ENCODE results near the gene PCDHAC1.
"Not testable (repeated sequence)": the region's sequence is repeated elsewhere in the genome, so short reads cannot be mapped to it uniquely, and the experiment has no call there.

PCDHAC1 gene

GRCh38 chr5:140925806-140926442 lies at the start of gene PCDHAC1:
TSS of gene PCDHAC1 (plus strand) at chr5:140926299. CDS start at chr5:140926893, 594 bp downstream.
- DNase-seq = no peak

GRCh38 chr5:140876541-140877261 lies 49.4 kb upstream of the PCDHAC1 start:
- not testable (repeated sequence) for DNase-seq

- DNase-seq = no peak
These were observed 48.9 kb upstream of the PCDHAC1 start for GRCh38 chr5:140877262-140877581.

- no peak for DNase-seq
These were observed 44.1 kb upstream of the PCDHAC1 start, which contains the start of gene PCDHA13 for GRCh38 chr5:140881889-140882590. TSS of gene PCDHA13 (plus strand) at chr5:140882124. CDS start at chr5:140882269, 145 bp downstream.

- DNase-seq = no peak
These were observed 43.6 kb upstream of the PCDHAC1 start for GRCh38 chr5:140882591-140882899.

GRCh38 chr5:140883373-140883772 lies 42.7 kb upstream of the PCDHAC1 start:
- no peak for DNase-seq

GRCh38 chr5:140883927-140884697 lies 42.0 kb upstream of the PCDHAC1 start:
- no peak for DNase-seq

- no peak for DNase-seq
These were observed 9.8 kb upstream of the PCDHAC1 start for GRCh38 chr5:140916325-140916724.

- no peak for DNase-seq
These were observed 2.5 kb upstream of the PCDHAC1 start for GRCh38 chr5:140923601-140924000.

- no peak for DNase-seq
These were observed 536 bp downstream of the PCDHAC1 start for GRCh38 chr5:140926443-140927227.

- DNase-seq = no peak
These were observed 1.1 kb downstream of the PCDHAC1 start for GRCh38 chr5:140927228-140927573.

- no peak for DNase-seq
These were observed 9.0 kb downstream of the PCDHAC1 start for GRCh38 chr5:140934964-140935606.

GRCh38 chr5:140946578-140946977 lies 20.5 kb downstream of the PCDHAC1 start:
- no peak for DNase-seq

GRCh38 chr5:140951636-140952035 lies 25.5 kb downstream of the PCDHAC1 start:
- no peak for DNase-seq

- no peak for DNase-seq
These were observed 27.1 kb downstream of the PCDHAC1 start for GRCh38 chr5:140953234-140953633.

GRCh38 chr5:140962190-140962589 lies 36.1 kb downstream of the PCDHAC1 start:
- DNase-seq = no peak

GRCh38 chr5:140964356-140964755 lies 38.3 kb downstream of the PCDHAC1 start:
- no peak for DNase-seq

GRCh38 chr5:140965905-140966292 lies 39.8 kb downstream of the PCDHAC1 start:
- DNase-seq = no peak

- DNase-seq = no peak
These were observed 40.5 kb downstream of the PCDHAC1 start, which contains the start of gene PCDHAC2 for GRCh38 chr5:140966293-140967225. TSS of gene PCDHAC2 (plus strand) at chr5:140966476. CDS start at chr5:140966767, 291 bp downstream.

GRCh38 chr5:140967226-140967893 lies 41.3 kb downstream of the PCDHAC1 start:
- DNase-seq = no peak

All from inflammatory macrophage treated with lipopolysaccharide for 1 hour (primary cell).